ENCODE results near the gene XYLT2. TPM values are rescaled to one million over a fixed set of nuclear protein-coding genes. Genes with fewer than 3 reads are reported as not detected.
"Not testable (repeated sequence)": the region's sequence is repeated elsewhere in the genome, so short reads cannot be mapped to it uniquely, and the experiment has no call there.

XYLT2 gene
- total RNA-seq = 32.3 to 35.3 TPM (median 33.3 TPM) in 3 replicates

DNA sequence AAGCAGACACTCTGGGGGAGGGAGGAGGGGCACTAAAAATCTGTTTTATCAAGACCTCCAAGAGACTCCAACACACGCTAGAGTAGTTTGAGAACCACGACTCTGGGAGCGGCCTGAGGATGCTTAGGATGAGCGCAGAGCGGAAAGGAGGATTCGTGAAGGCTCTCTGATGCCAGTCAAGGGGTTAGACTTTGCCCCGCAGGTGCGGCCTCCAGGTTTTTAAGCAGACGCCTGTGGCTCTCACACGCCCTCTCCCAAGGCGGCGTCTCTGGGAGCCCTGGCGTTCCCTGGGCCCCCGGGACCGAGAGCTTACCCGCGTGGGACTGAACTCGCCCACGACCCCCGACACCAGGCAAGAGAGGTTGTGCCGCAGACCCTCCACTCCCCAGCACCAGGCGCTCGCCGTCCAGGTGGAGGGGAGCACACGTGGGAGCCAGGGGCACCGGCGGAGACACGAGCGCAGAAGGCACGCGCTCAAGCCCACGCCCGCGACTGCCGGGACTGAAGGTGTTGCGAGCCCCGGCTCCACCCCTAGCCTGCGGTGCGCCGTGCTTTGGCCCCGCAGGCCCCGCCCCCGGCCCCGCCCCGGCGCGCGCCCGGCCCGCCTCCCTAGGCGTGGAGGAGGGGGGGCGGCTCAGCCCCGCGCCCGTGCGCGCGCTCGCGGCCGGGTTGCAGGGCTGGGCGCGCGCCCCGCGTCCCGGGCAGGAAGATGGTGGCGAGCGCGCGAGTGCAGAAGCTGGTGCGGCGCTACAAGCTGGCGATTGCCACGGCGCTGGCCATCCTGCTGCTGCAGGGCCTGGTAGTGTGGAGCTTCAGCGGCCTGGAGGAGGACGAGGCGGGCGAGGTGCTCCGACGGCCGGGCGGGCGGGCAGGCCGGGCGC is at the start of gene XYLT2:
Gene XYLT2 (plus strand): TSS at position 695 of the 881 bp plus-strand sequence. CDS start 15 bp downstream, at position 710.
- Mint-ChIP-seq H3K4me1 (peaks cover 22% of the 10 kb centered on the region), H3K4me3 (peak within 1 kb of the TSS; percentile 91), H3K36me3 (no peaks in the 10 kb centered on the region), H3K27ac (peak within 1 kb of the TSS; percentile 76), H3K9me3 (no peaks in the 10 kb centered on the region), H3K27me3 (ENCODE audit: low read depth) (no peaks in the 10 kb centered on the region)
- TF ChIP-seq, protein P1, sequence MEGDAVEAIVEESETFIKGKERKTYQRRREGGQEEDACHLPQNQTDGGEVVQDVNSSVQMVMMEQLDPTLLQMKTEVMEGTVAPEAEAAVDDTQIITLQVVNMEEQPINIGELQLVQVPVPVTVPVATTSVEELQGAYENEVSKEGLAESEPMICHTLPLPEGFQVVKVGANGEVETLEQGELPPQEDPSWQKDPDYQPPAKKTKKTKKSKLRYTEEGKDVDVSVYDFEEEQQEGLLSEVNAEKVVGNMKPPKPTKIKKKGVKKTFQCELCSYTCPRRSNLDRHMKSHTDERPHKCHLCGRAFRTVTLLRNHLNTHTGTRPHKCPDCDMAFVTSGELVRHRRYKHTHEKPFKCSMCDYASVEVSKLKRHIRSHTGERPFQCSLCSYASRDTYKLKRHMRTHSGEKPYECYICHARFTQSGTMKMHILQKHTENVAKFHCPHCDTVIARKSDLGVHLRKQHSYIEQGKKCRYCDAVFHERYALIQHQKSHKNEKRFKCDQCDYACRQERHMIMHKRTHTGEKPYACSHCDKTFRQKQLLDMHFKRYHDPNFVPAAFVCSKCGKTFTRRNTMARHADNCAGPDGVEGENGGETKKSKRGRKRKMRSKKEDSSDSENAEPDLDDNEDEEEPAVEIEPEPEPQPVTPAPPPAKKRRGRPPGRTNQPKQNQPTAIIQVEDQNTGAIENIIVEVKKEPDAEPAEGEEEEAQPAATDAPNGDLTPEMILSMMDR (IDR thresholded peaks at IDR 0.05; ENCODE audit: unreplicated experiment) = no peak
- peak; percentile 85 to 91 for DNase-seq (ENCODE audit: low spot score in 2 of 2, unreplicated experiment in 2 of 2)

GRCh38 chr17:50297407-50297865 is 48.5 kb upstream of the XYLT2 start:
- TF ChIP-seq, protein P1 (IDR thresholded peaks at IDR 0.05; ENCODE audit: unreplicated experiment) = peak; percentile 72

DNA sequence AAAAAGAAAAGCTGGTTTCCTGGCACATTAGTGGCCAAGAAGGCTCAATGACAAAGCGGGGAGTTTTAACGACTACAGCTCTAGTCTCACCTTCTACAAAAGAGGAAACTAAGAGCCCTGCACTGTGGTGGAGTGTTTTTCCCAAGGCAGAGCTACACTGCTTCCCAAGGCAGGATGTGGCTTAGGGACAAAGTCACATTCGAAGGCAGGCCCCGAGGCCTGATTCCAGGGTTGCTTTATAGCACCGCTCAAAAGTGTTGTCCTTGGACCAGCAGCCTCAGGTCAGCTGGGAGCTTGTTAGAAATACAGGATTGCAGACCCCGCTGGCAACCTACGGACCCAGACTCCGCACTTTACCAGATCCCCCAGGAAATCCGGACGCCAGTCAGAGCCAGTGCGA is 47.9 kb upstream of the XYLT2 start:
- H3K27ac Mint-ChIP-seq = no peak overlapping the region
- no peak for DNase-seq (ENCODE audit: low spot score in 2 of 2, unreplicated experiment in 2 of 2)
- H3K4me3 Mint-ChIP-seq = no peak overlapping the region
- TF ChIP-seq, protein P1 (IDR thresholded peaks at IDR 0.05; ENCODE audit: unreplicated experiment) = no peak
- no peaks in the 10 kb centered on the region for H3K36me3 Mint-ChIP-seq
- H3K9me3 Mint-ChIP-seq = no peaks in the 10 kb centered on the region
- no peaks in the 10 kb centered on the region for H3K27me3 Mint-ChIP-seq (ENCODE audit: low read depth)
- peaks cover 4% of the 10 kb centered on the region for H3K4me1 Mint-ChIP-seq

More at GRCh38 chr17:50297407-50297865, 48.5 kb upstream of the XYLT2 start:
- Mint-ChIP-seq H3K27me3 (ENCODE audit: low read depth) (no peaks in the 10 kb centered on the region), H3K36me3 (no peaks in the 10 kb centered on the region), H3K4me1 (peaks cover 5% of the 10 kb centered on the region), H3K9me3 (no peaks in the 10 kb centered on the region), H3K4me3 (no peak overlapping the region), H3K27ac (no peak overlapping the region)
- peak; percentile 76 to 90 for DNase-seq (ENCODE audit: low spot score in 2 of 2, unreplicated experiment in 2 of 2)

DNA sequence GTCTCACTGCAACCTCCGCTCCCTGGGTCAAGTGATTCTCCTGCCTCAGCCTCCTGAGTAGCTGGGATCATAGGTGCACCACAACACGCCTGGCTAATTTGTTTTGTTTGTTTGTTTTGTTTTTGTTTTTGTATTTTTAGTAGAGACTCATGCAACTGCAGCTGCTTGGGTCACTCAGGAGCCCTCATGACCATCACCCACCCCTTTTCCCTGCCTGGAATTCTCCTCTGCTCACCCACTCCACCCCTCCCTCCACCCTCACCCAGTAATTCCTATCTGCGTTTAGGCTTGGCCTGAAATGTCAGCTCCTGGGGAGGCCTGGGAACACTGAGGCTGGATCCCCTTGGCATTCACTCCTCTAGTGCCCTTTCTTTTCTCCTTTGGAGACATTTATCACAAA is 46.1 kb upstream of the XYLT2 start:
- DNase-seq (ENCODE audit: low spot score in 2 of 2, unreplicated experiment in 2 of 2) = no peak
- Mint-ChIP-seq H3K4me3 (no peak overlapping the region), H3K4me1 (peaks cover 5% of the 10 kb centered on the region), H3K27me3 (ENCODE audit: low read depth) (no peaks in the 10 kb centered on the region), H3K27ac (no peak overlapping the region), H3K9me3 (no peaks in the 10 kb centered on the region), H3K36me3 (no peaks in the 10 kb centered on the region)
- TF ChIP-seq, protein P1 (IDR thresholded peaks at IDR 0.05; ENCODE audit: unreplicated experiment) = no peak

DNA sequence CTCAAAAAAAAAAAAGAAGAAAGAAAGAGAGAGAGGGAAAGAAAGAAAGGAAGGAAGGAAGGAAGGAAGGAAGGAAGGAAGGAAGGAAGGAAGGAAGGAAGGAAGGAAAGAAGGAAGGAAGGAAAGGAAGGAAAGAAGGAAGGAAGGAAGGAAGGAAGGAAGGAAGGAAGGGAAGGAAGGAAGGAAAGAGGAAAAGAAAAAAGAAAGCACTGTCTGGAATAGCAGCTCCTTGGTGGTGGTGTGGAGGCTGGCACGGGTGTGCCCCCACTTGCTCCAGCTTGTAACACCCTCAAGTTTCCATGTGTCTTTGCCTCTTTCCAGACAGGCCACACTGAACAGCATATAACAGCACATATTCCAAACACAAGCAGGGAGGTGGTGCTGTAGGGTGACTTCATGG is 45.1 kb upstream of the XYLT2 start:
- H3K4me3 Mint-ChIP-seq; H3K27ac Mint-ChIP-seq; DNase-seq (ENCODE audit: low spot score in 2 of 2, unreplicated experiment in 2 of 2); H3K27me3 Mint-ChIP-seq (ENCODE audit: low read depth); H3K36me3 Mint-ChIP-seq; H3K9me3 Mint-ChIP-seq: not testable (repeated sequence)
- H3K4me1 Mint-ChIP-seq = peaks cover 12% of the 10 kb centered on the region

DNA sequence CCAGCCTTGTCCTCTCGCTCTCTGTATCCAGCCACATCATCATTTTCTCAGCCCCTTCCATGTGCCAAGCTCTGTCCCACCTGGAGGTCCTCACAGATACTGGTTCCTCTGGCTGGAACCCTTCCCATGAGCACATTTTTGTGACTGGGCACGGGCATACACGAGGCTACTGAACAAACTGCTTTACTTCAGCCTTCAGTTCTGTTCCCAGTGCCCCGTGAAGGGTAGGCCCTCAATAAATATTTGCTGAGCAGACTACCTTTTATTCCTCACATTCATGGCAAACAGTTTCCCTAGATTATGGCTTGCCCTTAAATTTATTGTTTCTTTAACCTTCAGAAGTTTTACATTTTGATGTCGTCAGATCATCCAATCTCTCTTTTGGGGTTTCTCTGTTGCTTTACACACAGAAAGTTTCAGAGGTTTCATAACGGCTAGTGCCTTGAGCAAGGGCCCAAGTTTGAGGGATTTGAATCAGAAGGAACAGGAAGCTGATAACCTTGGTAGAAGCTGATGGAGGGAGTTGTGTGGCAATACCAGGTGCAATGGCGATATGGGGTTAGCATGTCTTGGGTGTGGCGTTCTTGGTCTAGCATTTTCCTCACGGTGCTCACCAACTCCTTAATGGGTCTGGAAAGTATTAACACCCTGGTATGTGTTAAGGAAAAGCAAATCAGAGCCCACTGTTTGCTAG is 43.9 kb upstream of the XYLT2 start:
- TF ChIP-seq, protein P1 (IDR thresholded peaks at IDR 0.05; ENCODE audit: unreplicated experiment) = no peak
- Mint-ChIP-seq H3K9me3 (no peaks in the 10 kb centered on the region), H3K4me3 (no peak overlapping the region), H3K4me1 (peaks cover 12% of the 10 kb centered on the region), H3K27ac (no peak overlapping the region), H3K36me3 (no peaks in the 10 kb centered on the region), H3K27me3 (ENCODE audit: low read depth) (no peaks in the 10 kb centered on the region)
- DNase-seq (ENCODE audit: low spot score in 2 of 2, unreplicated experiment in 2 of 2) = no peak

All from mesothelial cell of epicardium (in vitro differentiated cells).